ENCODE data around the gene KRT15. TPM values are rescaled to one million over a fixed set of nuclear protein-coding genes. Genes with fewer than 3 reads are reported as not detected.

Gene KRT15
- total RNA-seq, 6 experiments from 2014 or later: not detected

DNA sequence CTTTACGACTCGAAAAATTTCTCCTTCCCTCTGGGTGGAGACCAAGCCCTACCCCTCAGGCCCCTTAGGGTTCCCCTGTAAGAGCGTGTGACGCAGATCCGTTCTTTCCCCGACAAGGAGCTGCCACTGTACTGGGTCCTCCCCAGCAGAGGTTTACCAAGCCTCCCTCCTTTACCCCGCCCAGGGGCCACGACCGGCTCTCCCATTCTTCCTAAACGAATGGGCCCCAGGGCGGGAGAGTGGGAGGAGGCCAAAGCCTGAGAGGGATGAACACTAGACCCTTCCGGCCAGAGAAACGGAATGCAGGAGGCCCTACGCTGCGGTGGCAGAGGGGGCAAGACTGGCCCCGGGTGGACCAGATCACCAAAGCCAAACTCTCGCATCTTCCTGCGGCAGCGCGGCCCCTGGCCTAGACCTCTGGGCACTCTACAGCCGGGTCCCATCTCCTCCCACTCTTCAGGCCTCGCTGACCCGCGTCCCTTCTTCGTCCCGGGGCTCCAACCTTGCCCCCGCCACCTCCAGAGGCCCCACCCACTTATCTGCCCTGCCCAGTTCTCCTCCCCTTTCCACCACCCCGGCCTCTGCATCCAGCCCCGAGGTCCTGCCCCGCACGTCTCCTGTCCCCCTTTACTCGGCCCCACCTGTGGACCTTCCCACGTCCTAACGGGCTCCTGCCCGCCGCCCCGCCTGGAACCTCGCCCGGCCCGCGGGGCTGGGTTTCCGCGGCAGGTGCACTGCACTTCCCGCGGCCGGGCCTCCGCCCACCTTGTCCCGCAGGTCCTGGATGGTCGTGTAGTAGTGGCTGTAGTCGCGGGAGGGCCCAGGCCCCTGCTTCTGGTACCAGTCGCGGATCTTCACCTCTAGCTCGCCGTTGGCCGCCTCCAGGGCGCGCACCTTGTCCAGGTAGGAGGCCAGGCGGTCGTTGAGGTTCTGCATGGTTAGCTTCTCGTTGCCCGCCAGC, 8.7 kb upstream of the KRT15 start:
- TF ChIP-seq, protein P1, sequence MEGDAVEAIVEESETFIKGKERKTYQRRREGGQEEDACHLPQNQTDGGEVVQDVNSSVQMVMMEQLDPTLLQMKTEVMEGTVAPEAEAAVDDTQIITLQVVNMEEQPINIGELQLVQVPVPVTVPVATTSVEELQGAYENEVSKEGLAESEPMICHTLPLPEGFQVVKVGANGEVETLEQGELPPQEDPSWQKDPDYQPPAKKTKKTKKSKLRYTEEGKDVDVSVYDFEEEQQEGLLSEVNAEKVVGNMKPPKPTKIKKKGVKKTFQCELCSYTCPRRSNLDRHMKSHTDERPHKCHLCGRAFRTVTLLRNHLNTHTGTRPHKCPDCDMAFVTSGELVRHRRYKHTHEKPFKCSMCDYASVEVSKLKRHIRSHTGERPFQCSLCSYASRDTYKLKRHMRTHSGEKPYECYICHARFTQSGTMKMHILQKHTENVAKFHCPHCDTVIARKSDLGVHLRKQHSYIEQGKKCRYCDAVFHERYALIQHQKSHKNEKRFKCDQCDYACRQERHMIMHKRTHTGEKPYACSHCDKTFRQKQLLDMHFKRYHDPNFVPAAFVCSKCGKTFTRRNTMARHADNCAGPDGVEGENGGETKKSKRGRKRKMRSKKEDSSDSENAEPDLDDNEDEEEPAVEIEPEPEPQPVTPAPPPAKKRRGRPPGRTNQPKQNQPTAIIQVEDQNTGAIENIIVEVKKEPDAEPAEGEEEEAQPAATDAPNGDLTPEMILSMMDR (IDR thresholded peaks at IDR 0.05): no peak
- TF ChIP-seq POLR2A (IDR thresholded peaks at IDR 0.05): no peak
- no peaks in the 10 kb centered on the region for H3K9me3 ChIP-seq
- no peak overlapping the region for H3K4me3 ChIP-seq
- intact Hi-C loops (cut with DNase I): no loop called here
- no peaks in the 10 kb centered on the region for H3K36me3 ChIP-seq
- H3K4me1 ChIP-seq: no peaks in the 10 kb centered on the region
- WGBS (ENCODE audit: insufficient coverage, low coverage, low lambda C conversion rate, missing lambda C conversion rate): 8% methylated on average over 43 of the region's 62 CpGs
- H3K27ac ChIP-seq: no peak overlapping the region
- DNase-seq (no peak), ATAC-seq (peak in 1 of 4 donors; percentile 24)
- peaks cover 0 to 8% of the 10 kb centered on the region in 2 donors for H3K27me3 ChIP-seq

DNA sequence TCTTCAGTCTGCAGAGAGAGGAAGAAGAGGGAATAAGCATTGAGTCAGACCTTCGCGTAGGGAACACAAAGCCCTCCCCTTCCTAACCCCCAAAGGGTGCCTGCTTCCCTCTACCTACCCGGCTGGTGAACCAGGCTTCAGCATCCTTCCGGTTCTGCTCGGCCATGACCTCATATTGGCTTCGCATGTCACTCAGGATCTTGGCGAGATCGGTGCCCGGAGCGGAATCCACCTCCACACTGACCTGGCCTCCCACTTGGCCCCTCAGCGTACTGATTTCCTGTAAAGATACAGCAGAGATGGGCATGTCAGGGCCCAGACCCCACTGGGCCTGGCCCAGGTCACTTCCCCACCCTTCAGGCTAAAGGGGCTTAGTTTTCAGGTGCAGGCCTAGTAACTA, 5.6 kb upstream of the KRT15 start:
- 93% methylated on average over 5 of the region's 11 CpGs for WGBS (ENCODE audit: insufficient coverage, low coverage, low lambda C conversion rate, missing lambda C conversion rate)
- intact Hi-C loops (cut with DNase I): no loop called here
- Histone ChIP-seq H3K9me3 (no peaks in the 10 kb centered on the region), H3K27me3 (peaks cover 0 to 8% of the 10 kb centered on the region in 2 donors), H3K36me3 (no peaks in the 10 kb centered on the region), H3K4me3 (no peak overlapping the region), H3K27ac (no peak overlapping the region), H3K4me1 (no peaks in the 10 kb centered on the region)
- TF ChIP-seq, protein P1 (IDR thresholded peaks at IDR 0.05): no peak
- no peak for TF ChIP-seq POLR2A (IDR thresholded peaks at IDR 0.05)
- ATAC-seq (no peak), DNase-seq (no peak)

DNA sequence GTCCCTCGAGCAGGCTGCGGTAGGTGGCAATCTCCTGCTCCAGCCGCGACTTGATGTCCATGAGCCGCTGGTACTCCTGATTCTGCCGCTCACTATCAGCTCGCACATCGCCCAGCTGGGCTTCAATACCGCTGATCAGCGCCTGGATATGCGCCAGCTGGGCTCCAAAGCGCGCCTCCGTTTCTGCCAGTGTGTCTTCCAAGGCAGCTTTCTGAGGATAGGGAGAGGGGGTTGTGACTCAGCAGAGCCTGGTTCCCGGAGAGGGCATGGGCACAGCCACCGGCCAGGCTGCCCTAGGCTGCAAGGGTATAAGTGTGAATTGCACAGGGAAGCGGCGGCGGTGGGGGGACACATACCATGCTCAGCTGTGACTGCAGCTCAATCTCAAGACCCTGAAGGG, 5.1 kb upstream of the KRT15 start:
- no peaks in the 10 kb centered on the region for H3K4me1 ChIP-seq
- 78% methylated on average over 16 of the region's 19 CpGs for WGBS (ENCODE audit: insufficient coverage, low coverage, low lambda C conversion rate, missing lambda C conversion rate)

DNA sequence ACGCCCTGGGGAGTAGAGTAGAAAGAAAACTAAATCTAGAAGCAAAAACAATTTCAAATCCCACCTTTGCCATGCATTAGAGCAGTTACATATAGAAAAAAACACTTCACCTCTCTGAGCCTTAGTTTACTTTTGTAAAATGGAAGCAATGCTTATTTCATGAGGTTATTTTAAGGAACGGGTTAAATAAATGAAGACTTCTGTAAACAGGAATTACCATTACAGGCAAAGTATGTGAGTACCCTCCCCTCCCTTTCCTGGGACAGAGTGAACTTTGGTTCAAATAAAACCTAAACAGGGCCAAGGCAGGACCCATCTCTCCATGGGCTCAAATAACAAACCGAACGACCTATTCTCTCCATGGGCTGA, 4.5 kb upstream of the KRT15 start:
- Histone ChIP-seq H3K4me3 (no peak overlapping the region), H3K27ac (no peak overlapping the region), H3K4me1 (no peaks in the 10 kb centered on the region), H3K36me3 (no peaks in the 10 kb centered on the region), H3K9me3 (no peaks in the 10 kb centered on the region), H3K27me3 (peaks cover 0 to 8% of the 10 kb centered on the region in 2 donors)
- no peak for TF ChIP-seq POLR2A (IDR thresholded peaks at IDR 0.05)
- TF ChIP-seq, protein P1 (IDR thresholded peaks at IDR 0.05): no peak
- DNase-seq: no peak
- intact Hi-C loops (cut with DNase I): no loop called here
- no peak for ATAC-seq
- WGBS (ENCODE audit: insufficient coverage, low coverage, low lambda C conversion rate, missing lambda C conversion rate): 71% methylated on average over 4 of the region's 4 CpGs

More for the DNA sequence above, 5.1 kb upstream of the KRT15 start:
- Histone ChIP-seq H3K36me3 (no peaks in the 10 kb centered on the region), H3K4me3 (no peak overlapping the region), H3K27ac (no peak overlapping the region), H3K27me3 (peaks cover 0 to 8% of the 10 kb centered on the region in 2 donors), H3K9me3 (no peaks in the 10 kb centered on the region)
- DNase-seq: no peak
- no peak for ATAC-seq
- TF ChIP-seq POLR2A (IDR thresholded peaks at IDR 0.05): no peak
- TF ChIP-seq, protein P1 (IDR thresholded peaks at IDR 0.05): no peak
- intact Hi-C loops (cut with DNase I): no loop called here

Data from right lobe of liver (tissue), 6 donors.